Stimulated activated naive B cell treated with anti-CD40 and anti-IgM and Interleukin-4, amounts not matched to agents 10 μg/mL and 1 μg/mL and 100 μg/mL, for 72 hours (primary cell): ENCODE data around the gene ANO10.
A peak's percentile ranks its signal among the peaks of the same experiment; 100 is the strongest.
"Not testable (repeated sequence)": the region's sequence is repeated elsewhere in the genome, so short reads cannot be mapped to it uniquely, and the experiment has no call there.

Experiments
- ATAC-seq, 2 donors: fragments of 150-1000 bp; cut with Tn5 transposase; replicated peaks; 2 replicates each; pipeline ENCODE4 v1.10.0; 2021; ENCODE audit warnings: moderate library complexity in 1 of 2
- DNase-seq: peaks from one replicate; pipeline ENCODE4 v3.0.0; 2021
- H3K27ac Mint-ChIP-seq: one replicate; pipeline ENCODE4 v1.8.0; 2022; ENCODE audit warnings: mild to moderate bottlenecking, mixed read lengths
- H3K27me3 Mint-ChIP-seq, 2 donors: one replicate each; pipeline ENCODE4 v1.8.0; 2022; ENCODE audit warnings: mixed read lengths in 2 of 2
- H3K36me3 Mint-ChIP-seq, 2 donors: one replicate each; pipeline ENCODE4 v1.8.0; 2022; ENCODE audit warnings: mixed read lengths in 2 of 2, mild to moderate bottlenecking in 1 of 2
- H3K4me1 Mint-ChIP-seq, 2 donors: one replicate each; pipeline ENCODE4 v1.8.0; 2022; ENCODE audit warnings: mixed read lengths in 2 of 2, mild to moderate bottlenecking in 1 of 2
- H3K4me3 Mint-ChIP-seq, 2 donors: one replicate each; pipeline ENCODE4 v1.8.0; 2022; ENCODE audit warnings: mild to moderate bottlenecking in 2 of 2, mixed read lengths in 2 of 2, moderate library complexity in 1 of 2
- H3K9me3 Mint-ChIP-seq, 2 donors: one replicate each; pipeline ENCODE4 v1.8.0; 2022; ENCODE audit warnings: mixed read lengths in 2 of 2, mild to moderate bottlenecking in 1 of 2

Gene ANO10

GRCh38 chr3:43528498-43529099 lies 93.2 kb downstream of the ANO10 start:
- peaks cover 5 to 10% of the 10 kb centered on the region in 2 donors for H3K9me3 Mint-ChIP-seq
- peaks cover 9 to 11% of the 10 kb centered on the region in 2 donors for H3K36me3 Mint-ChIP-seq
- peaks cover 0 to 1% of the 10 kb centered on the region in 2 donors for H3K4me1 Mint-ChIP-seq

GRCh38 chr3:43526956-43527355 lies 94.9 kb downstream of the ANO10 start:
- Mint-ChIP-seq H3K36me3 (peaks cover 9 to 11% of the 10 kb centered on the region in 2 donors), H3K4me3 (no peak overlapping the region), H3K27me3 (no peaks in the 10 kb centered on the region), H3K27ac (no peak overlapping the region), H3K4me1 (peaks cover 0 to 1% of the 10 kb centered on the region in 2 donors), H3K9me3 (peaks cover 5 to 10% of the 10 kb centered on the region in 2 donors)
- DNase-seq (no peak), ATAC-seq (no peak)

More at GRCh38 chr3:43528498-43529099, 93.2 kb downstream of the ANO10 start:
- no peak overlapping the region for H3K27ac Mint-ChIP-seq
- no peaks in the 10 kb centered on the region for H3K27me3 Mint-ChIP-seq
- ATAC-seq (no peak), DNase-seq (no peak)
- H3K4me3 Mint-ChIP-seq = no peak overlapping the region

- H3K27ac Mint-ChIP-seq = no peak overlapping the region
- H3K4me3 Mint-ChIP-seq = no peak overlapping the region
- DNase-seq (no peak), ATAC-seq (no peak)
- peaks cover 0 to 1% of the 10 kb centered on the region in 2 donors for H3K4me1 Mint-ChIP-seq
- peaks cover 7 to 10% of the 10 kb centered on the region in 2 donors for H3K9me3 Mint-ChIP-seq
- H3K36me3 Mint-ChIP-seq = peaks cover 11 to 15% of the 10 kb centered on the region in 2 donors
- H3K27me3 Mint-ChIP-seq = no peaks in the 10 kb centered on the region
Observed at GRCh38 chr3:43525941-43526607, 95.7 kb downstream of the ANO10 start.

- H3K27me3 Mint-ChIP-seq = no peaks in the 10 kb centered on the region
Observed at GRCh38 chr3:43525386-43525785, 96.4 kb downstream of the ANO10 start.

GRCh38 chr3:43523454-43524053 lies 98.3 kb downstream of the ANO10 start:
- Mint-ChIP-seq H3K27me3 (no peaks in the 10 kb centered on the region), H3K27ac (no peak overlapping the region), H3K4me3 (no peak overlapping the region), H3K36me3 (peaks cover 24 to 31% of the 10 kb centered on the region in 2 donors), H3K9me3 (peaks cover 20 to 23% of the 10 kb centered on the region in 2 donors), H3K4me1 (peaks cover 0 to 1% of the 10 kb centered on the region in 2 donors)
- peak; percentile 34 to 82 for ATAC-seq
- no peak for DNase-seq

More at GRCh38 chr3:43525386-43525785, 96.4 kb downstream of the ANO10 start:
- no peak overlapping the region for H3K4me3 Mint-ChIP-seq
- ATAC-seq = no peak
- no peak for DNase-seq
- H3K27ac Mint-ChIP-seq = no peak overlapping the region
- H3K9me3 Mint-ChIP-seq = peaks cover 7 to 10% of the 10 kb centered on the region in 2 donors
- peaks cover 11 to 16% of the 10 kb centered on the region in 2 donors for H3K36me3 Mint-ChIP-seq
- H3K4me1 Mint-ChIP-seq = peaks cover 0 to 1% of the 10 kb centered on the region in 2 donors

DNA sequence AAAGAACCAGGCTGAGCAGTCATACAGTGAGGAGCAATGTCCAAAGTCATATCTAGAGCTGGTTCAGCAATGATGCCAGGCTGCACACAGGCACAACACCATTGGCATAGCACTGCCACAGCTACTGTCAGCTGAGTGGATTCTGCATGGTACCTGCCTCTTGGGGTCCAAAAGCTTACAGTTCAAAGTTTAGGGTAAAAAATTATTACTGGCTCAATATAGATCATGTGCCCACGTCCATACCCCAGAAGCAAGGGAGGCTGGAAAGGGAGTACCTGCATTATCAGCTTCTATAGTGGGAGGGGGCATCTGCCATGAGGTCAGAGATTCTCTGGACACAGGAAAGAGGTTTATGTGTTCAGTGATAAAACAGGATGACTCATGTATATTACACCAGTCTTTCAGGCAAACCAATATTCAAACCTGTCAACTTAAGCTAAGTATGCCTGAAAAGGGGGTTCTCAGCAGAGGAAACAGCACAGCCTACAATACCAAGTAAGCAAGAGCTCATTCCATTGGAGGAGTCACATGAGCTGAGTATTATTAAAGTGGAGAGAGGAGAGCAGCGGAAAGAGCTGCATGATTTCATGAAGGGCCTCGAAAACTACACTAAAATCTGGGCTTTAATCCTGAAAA lies 99.0 kb downstream of the ANO10 start:
- ATAC-seq (no peak), DNase-seq (no peak)
- Mint-ChIP-seq H3K27me3 (no peaks in the 10 kb centered on the region), H3K9me3 (peaks cover 22 to 23% of the 10 kb centered on the region in 2 donors), H3K4me1 (peaks cover 0 to 1% of the 10 kb centered on the region in 2 donors), H3K27ac (no peak overlapping the region), H3K36me3 (peaks cover 24 to 26% of the 10 kb centered on the region in 2 donors), H3K4me3 (no peak overlapping the region)

DNA sequence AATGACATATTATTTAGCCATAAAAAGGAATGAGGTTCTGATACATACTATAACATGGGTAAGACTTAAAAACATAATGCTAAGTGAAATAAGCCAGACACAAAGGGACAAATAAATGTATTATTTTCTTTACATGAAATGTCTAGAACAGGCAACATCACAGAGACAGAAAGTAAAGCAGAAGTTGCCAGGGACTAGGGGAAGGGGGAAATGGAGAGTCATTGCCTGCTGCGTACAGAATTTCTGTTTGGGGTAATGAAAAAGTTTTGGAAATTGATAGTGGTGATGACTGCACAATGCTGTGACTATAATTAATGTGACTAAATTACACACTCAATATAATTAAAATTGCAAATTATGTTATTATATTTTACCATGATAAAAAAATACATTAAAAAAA lies 99.9 kb downstream of the ANO10 start:
- ATAC-seq = no peak
- Mint-ChIP-seq H3K27ac (no peak overlapping the region), H3K36me3 (peaks cover 18 to 21% of the 10 kb centered on the region in 2 donors), H3K9me3 (peaks cover 17 to 19% of the 10 kb centered on the region in 2 donors), H3K4me1 (peaks cover 0 to 1% of the 10 kb centered on the region in 2 donors), H3K27me3 (no peaks in the 10 kb centered on the region), H3K4me3 (no peak overlapping the region)
- DNase-seq = no peak

DNA sequence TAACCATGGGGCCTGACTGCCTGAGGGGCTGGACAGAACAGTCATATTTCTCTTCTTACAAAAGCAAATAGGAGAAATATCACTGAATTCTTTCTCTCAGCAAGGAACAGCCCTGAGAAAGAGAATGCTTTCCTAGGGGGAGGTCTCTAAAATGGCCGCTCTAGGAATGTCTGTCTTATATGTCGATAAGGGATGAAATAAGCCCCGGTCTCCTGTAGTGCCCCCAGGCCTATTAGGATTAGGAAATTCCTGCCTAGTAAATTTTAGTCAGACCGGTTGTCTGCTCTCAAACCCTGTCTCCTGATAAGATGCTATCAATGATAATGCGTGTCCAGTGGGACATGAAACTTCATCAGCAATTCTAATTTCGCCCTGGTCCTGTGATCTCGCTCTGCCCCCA lies 103.3 kb downstream of the ANO10 start:
- DNase-seq, H3K27me3 Mint-ChIP-seq, H3K4me1 Mint-ChIP-seq, ATAC-seq, H3K27ac Mint-ChIP-seq, H3K4me3 Mint-ChIP-seq: not testable (repeated sequence)
- peaks cover 19 to 21% of the 10 kb centered on the region in 2 donors for H3K9me3 Mint-ChIP-seq
- H3K36me3 Mint-ChIP-seq = peaks cover 19 to 27% of the 10 kb centered on the region in 2 donors

DNA sequence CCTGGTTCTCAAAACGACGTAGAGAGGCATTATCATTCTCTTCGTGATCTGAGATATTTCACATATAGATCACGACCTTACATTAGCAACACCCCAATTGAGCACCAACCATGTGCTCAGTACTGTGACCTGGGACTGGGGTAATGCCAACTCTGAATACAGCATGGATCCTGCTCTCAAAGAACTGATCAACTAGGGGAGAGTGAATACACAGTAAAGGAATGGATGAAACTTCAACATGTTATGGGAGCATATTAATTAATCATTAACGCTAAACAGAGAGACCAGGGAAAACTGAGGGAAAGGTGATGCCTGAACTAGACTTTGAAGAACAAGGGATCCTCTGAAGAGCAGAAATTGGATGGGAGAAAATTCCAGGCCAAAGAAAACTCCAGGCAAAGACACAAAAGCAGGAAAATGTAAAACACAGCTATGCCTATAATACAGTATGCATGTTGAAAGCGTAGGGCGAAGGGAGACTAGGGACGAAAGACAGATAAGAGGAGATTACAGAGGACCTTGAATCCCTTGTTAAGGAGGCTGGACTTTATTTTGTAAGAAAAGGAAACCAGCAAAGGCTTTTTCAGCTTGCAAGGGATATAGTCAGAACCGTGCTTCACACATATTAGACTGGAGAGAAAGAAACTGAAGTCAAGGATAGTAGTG lies 105.7 kb downstream of the ANO10 start:
- Mint-ChIP-seq H3K27ac (no peak overlapping the region), H3K27me3 (no peaks in the 10 kb centered on the region), H3K9me3 (peaks cover 19% of the 10 kb centered on the region in 2 donors), H3K4me3 (no peak overlapping the region), H3K4me1 (no peaks in the 10 kb centered on the region), H3K36me3 (peaks cover 17 to 25% of the 10 kb centered on the region in 2 donors)
- DNase-seq (no peak), ATAC-seq (no peak)

- no peak for DNase-seq
Observed at GRCh38 chr3:43515208-43515917, 106.4 kb downstream of the ANO10 start.

DNA sequence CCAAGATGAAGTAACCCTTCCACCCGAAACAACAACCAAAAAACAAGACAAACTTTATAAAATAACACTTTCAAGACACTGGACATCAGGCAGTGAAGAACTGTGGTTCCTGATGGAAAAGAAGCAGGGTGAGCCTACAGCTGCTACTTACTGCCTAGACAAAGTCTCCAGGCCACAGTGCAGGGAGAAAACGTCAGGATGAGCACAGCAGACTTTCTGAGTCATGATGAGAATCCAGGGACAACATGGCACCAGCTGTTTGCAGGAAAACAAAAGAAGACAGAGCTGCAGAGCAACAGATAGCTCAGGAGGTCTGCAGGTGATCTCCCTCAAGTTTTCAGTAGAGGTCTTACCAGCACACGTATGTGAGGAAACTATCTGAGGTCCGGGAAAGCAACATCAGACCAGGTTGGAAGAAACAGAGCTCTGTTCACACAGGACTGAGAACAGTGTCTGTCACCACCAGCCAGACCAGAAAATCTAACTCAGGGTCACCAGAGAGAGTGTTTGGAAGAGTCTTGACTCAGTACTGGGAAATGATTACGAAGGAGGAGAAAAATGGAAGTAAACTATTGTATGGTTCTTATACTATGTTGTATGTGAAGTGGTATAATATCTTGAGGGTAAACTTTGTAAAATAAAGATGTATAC lies 108.9 kb downstream of the ANO10 start:
- no peaks in the 10 kb centered on the region for H3K27me3 Mint-ChIP-seq
- no peak overlapping the region for H3K27ac Mint-ChIP-seq
- no peaks in the 10 kb centered on the region for H3K4me1 Mint-ChIP-seq
- ATAC-seq (no peak), DNase-seq (no peak)
- H3K9me3 Mint-ChIP-seq = peaks cover 2 to 4% of the 10 kb centered on the region in 2 donors
- H3K4me3 Mint-ChIP-seq = no peak overlapping the region
- H3K36me3 Mint-ChIP-seq = peaks cover 3 to 7% of the 10 kb centered on the region in 2 donors

More at GRCh38 chr3:43515208-43515917, 106.4 kb downstream of the ANO10 start:
- Mint-ChIP-seq H3K4me3 (no peak overlapping the region), H3K9me3 (peaks cover 19% of the 10 kb centered on the region in 2 donors), H3K36me3 (peaks cover 17 to 23% of the 10 kb centered on the region in 2 donors), H3K27me3 (no peaks in the 10 kb centered on the region), H3K4me1 (no peaks in the 10 kb centered on the region), H3K27ac (no peak overlapping the region)
- ATAC-seq = no peak

GRCh38 chr3:43506644-43507043 lies 115.2 kb downstream of the ANO10 start:
- H3K27me3 Mint-ChIP-seq = no peaks in the 10 kb centered on the region
- peaks cover 0 to 2% of the 10 kb centered on the region in 2 donors for H3K36me3 Mint-ChIP-seq
- H3K4me1 Mint-ChIP-seq = no peaks in the 10 kb centered on the region
- DNase-seq = no peak
- H3K9me3 Mint-ChIP-seq = no peaks in the 10 kb centered on the region
- H3K4me3 Mint-ChIP-seq = no peak overlapping the region
- H3K27ac Mint-ChIP-seq = no peak overlapping the region
- ATAC-seq = no peak

DNA sequence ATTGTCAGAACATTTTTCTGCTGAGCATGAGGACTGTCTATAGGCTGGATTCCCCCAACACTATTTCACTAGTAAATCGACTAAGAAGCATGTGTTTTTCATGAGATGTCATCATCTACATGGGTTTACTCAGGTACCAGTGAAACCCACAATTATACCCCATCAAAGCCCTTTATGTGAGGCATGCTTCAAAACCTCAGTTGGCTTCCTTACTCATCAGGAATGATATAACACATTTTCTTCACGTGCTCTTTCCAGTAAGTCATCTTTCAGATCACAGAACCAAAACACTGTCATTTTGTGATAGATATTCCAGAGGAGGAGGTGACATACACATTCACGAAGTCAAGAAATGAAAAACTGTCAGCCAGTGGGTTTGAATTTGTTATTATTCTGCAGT lies 116.5 kb downstream of the ANO10 start:
- no peaks in the 10 kb centered on the region for H3K4me1 Mint-ChIP-seq
- peaks cover 0 to 3% of the 10 kb centered on the region in 2 donors for H3K36me3 Mint-ChIP-seq
- no peaks in the 10 kb centered on the region for H3K9me3 Mint-ChIP-seq
- no peaks in the 10 kb centered on the region for H3K27me3 Mint-ChIP-seq
- H3K27ac Mint-ChIP-seq = no peak overlapping the region
- no peak for ATAC-seq
- no peak for DNase-seq
- H3K4me3 Mint-ChIP-seq = no peak overlapping the region
